Measurements from ENCODE around the gene CHST4.
"Not testable (repeated sequence)": the region's sequence is repeated elsewhere in the genome, so short reads cannot be mapped to it uniquely, and the experiment has no call there.

CHST4 gene

GRCh38 chr16:71562552-71562951 is 36.3 kb downstream of the CHST4 start:
- no peak overlapping the region for H3K27ac ChIP-seq (ENCODE audit: low read depth, low read length)
- peaks cover 6% of the 10 kb centered on the region for H3K4me1 ChIP-seq (ENCODE audit: control insufficient read depth, insufficient read depth, low read length)
- H3K9ac ChIP-seq (ENCODE audit: low read length) = no peak overlapping the region
- H3K27me3 ChIP-seq (ENCODE audit: control insufficient read depth, insufficient read depth, low read length) = no peaks in the 10 kb centered on the region
- no peaks in the 10 kb centered on the region for H3K36me3 ChIP-seq (ENCODE audit: control insufficient read depth, insufficient read depth, low read length)
- H3K4me3 ChIP-seq (ENCODE audit: low read length) = no peak overlapping the region

DNA sequence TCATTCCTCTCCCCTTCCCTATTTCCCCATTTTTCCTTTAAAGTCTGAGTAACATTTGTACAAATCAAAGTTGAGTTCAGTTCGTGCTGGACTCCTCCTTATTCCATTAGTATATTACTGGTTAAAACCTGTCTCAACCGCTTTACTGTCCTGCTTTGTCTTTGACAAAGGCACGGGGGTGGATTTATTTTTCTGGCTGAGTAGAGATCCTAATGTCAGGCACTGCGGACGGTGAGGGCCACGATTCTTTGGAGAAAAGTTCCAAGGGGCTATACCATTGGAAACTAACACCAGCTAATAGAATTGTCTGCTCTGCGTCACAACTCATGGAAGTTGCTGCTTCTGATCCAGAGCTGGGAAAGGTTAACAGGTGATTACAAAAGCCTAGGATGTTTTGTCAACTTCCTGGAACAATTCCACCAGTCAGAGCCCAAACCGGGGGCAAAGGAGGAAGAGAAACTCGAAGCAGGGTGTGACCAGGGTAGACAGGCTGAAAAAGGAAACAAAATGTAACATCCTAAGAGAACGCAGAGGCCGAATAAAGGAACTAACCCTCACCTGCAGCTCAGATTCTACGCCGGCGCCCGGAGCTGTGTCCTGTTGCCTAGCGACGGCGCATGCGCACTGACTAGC is 38.2 kb downstream of the CHST4 start:
- H3K27me3 ChIP-seq (ENCODE audit: control insufficient read depth, insufficient read depth, low read length) = no peaks in the 10 kb centered on the region
- H3K27ac ChIP-seq (ENCODE audit: low read depth, low read length) = peak overlapping the region; percentile 25
- H3K4me3 ChIP-seq (ENCODE audit: low read length) = peak overlapping the region; percentile 59
- H3K9ac ChIP-seq (ENCODE audit: low read length) = no peak overlapping the region
- peaks cover 6% of the 10 kb centered on the region for H3K4me1 ChIP-seq (ENCODE audit: control insufficient read depth, insufficient read depth, low read length)
- H3K36me3 ChIP-seq (ENCODE audit: control insufficient read depth, insufficient read depth, low read length) = no peaks in the 10 kb centered on the region

- Histone ChIP-seq H3K27ac (ENCODE audit: low read depth, low read length) (no peak overlapping the region), H3K9ac (ENCODE audit: low read length) (no peak overlapping the region), H3K4me3 (ENCODE audit: low read length) (peak overlapping the region; percentile 59)
Measured at GRCh38 chr16:71565812-71566700, 39.8 kb downstream of the CHST4 start.

GRCh38 chr16:71567931-71568330 is 41.7 kb downstream of the CHST4 start:
- H3K36me3 ChIP-seq (ENCODE audit: control insufficient read depth, insufficient read depth, low read length) = no peaks in the 10 kb centered on the region
- H3K27ac ChIP-seq (ENCODE audit: low read depth, low read length) = no peak overlapping the region
- H3K4me1 ChIP-seq (ENCODE audit: control insufficient read depth, insufficient read depth, low read length) = peaks cover 6% of the 10 kb centered on the region
- H3K4me3 ChIP-seq (ENCODE audit: low read length) = no peak overlapping the region
- no peaks in the 10 kb centered on the region for H3K27me3 ChIP-seq (ENCODE audit: control insufficient read depth, insufficient read depth, low read length)
- H3K9ac ChIP-seq (ENCODE audit: low read length) = no peak overlapping the region

More at GRCh38 chr16:71565812-71566700, 39.8 kb downstream of the CHST4 start:
- Histone ChIP-seq H3K27me3 (ENCODE audit: control insufficient read depth, insufficient read depth, low read length) (no peaks in the 10 kb centered on the region), H3K36me3 (ENCODE audit: control insufficient read depth, insufficient read depth, low read length) (no peaks in the 10 kb centered on the region), H3K4me1 (ENCODE audit: control insufficient read depth, insufficient read depth, low read length) (peaks cover 6% of the 10 kb centered on the region)

DNA sequence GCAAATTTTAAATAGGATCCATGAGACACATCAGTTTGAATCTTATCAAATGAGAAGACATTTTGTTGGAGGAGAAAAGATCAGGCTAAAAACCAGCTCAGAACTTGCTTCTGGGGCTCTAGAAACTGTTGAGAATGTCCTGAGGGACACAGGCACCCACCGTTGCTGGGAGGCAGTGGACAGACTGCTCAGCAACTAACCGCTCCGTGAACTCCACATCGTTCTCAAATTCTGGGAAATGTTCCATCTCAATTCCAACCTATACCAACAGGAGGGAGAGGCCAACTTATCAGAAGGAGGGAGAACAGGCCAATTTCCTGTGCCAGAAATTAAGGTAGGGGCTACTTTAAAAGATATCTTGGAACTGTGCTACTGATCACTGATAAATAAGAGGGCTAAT is 42.3 kb downstream of the CHST4 start:
- no peak overlapping the region for H3K4me3 ChIP-seq (ENCODE audit: low read length)
- no peaks in the 10 kb centered on the region for H3K27me3 ChIP-seq (ENCODE audit: control insufficient read depth, insufficient read depth, low read length)
- no peaks in the 10 kb centered on the region for H3K36me3 ChIP-seq (ENCODE audit: control insufficient read depth, insufficient read depth, low read length)
- no peak overlapping the region for H3K9ac ChIP-seq (ENCODE audit: low read length)
- no peak overlapping the region for H3K27ac ChIP-seq (ENCODE audit: low read depth, low read length)
- peaks cover 6% of the 10 kb centered on the region for H3K4me1 ChIP-seq (ENCODE audit: control insufficient read depth, insufficient read depth, low read length)

- no peaks in the 10 kb centered on the region for H3K4me1 ChIP-seq (ENCODE audit: control insufficient read depth, insufficient read depth, low read length)
- H3K36me3 ChIP-seq (ENCODE audit: control insufficient read depth, insufficient read depth, low read length) = no peaks in the 10 kb centered on the region
- no peak overlapping the region for H3K27ac ChIP-seq (ENCODE audit: low read depth, low read length)
- H3K27me3 ChIP-seq (ENCODE audit: control insufficient read depth, insufficient read depth, low read length) = no peaks in the 10 kb centered on the region
- no peak overlapping the region for H3K9ac ChIP-seq (ENCODE audit: low read length)
- H3K4me3 ChIP-seq (ENCODE audit: low read length) = no peak overlapping the region
Measured at GRCh38 chr16:71569621-71570020, 43.4 kb downstream of the CHST4 start.

GRCh38 chr16:71570144-71570543 is 43.9 kb downstream of the CHST4 start:
- Histone ChIP-seq H3K36me3 (ENCODE audit: control insufficient read depth, insufficient read depth, low read length) (no peaks in the 10 kb centered on the region), H3K9ac (ENCODE audit: low read length) (no peak overlapping the region)

DNA sequence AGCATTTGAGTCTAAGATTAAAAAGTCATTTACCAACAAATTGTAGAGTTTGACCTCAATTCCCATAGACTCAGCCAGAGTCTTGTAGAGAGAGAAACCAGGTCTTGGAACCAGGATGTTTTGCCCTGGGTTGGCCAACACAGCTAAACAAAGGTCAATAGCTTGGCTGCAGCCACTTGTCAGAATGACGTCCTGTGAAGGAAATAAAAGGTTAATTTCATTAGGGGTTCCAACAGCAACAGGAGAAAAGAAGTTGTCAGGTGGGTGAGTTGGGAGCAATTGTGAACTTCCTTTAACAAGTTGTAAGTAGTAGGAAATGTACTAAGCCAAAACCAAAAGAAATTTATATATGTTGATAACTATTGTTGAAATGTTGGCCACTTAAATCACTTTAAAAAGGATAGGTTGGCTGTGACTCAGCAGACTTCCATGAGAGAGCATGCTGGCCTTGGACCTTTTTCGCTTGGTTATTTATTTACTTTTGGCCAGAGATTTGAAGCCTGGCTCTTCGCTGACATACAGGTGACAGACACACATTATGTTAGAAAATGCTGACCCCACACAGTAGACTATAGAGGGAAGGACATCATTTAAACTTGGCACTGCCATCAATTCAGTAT is 46.4 kb downstream of the CHST4 start:
- Histone ChIP-seq H3K4me3 (ENCODE audit: low read length) (no peak overlapping the region), H3K36me3 (ENCODE audit: control insufficient read depth, insufficient read depth, low read length) (no peaks in the 10 kb centered on the region), H3K27ac (ENCODE audit: low read depth, low read length) (no peak overlapping the region), H3K4me1 (ENCODE audit: control insufficient read depth, insufficient read depth, low read length) (no peaks in the 10 kb centered on the region), H3K27me3 (ENCODE audit: control insufficient read depth, insufficient read depth, low read length) (no peaks in the 10 kb centered on the region), H3K9ac (ENCODE audit: low read length) (no peak overlapping the region)

More at GRCh38 chr16:71570144-71570543, 43.9 kb downstream of the CHST4 start:
- Histone ChIP-seq H3K4me1 (ENCODE audit: control insufficient read depth, insufficient read depth, low read length) (no peaks in the 10 kb centered on the region), H3K27me3 (ENCODE audit: control insufficient read depth, insufficient read depth, low read length) (no peaks in the 10 kb centered on the region), H3K27ac (ENCODE audit: low read depth, low read length) (no peak overlapping the region), H3K4me3 (ENCODE audit: low read length) (no peak overlapping the region)

DNA sequence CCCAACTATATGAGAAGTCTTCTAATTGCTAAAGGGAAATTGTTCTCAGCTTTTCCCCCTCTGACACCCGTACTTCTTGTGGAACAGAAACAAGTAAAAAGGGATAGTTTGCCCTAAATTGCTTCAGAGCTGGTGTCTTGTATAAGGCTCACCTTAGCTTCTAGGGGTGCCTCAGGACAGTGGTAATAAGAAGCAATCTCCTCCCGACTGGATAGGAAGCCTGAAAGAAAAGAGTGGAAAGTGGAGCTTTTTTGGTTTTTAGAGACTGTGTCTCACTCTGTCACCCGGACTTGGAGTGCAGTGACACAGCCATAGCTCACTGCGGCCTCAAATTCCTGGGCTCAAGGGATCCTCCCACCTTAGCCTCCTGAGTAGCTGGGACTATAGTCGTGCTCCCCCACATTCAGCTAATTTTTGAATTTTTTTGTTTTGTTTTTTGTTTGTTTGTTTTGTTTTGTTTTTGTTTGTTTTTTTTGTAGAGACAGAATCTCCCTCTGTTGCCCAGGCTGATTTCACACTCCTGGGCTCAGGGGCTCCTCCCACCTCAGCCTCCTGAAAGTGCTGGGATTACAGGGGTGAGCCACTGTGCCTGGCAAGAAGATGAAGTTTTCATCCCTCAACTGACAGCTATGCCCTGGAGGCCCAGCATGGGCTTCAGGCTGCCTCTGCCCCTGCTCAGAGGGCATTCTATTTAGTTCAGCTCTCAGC is 47.3 kb downstream of the CHST4 start:
- Histone ChIP-seq H3K27me3 (ENCODE audit: control insufficient read depth, insufficient read depth, low read length) (no peaks in the 10 kb centered on the region), H3K27ac (ENCODE audit: low read depth, low read length) (no peak overlapping the region), H3K36me3 (ENCODE audit: control insufficient read depth, insufficient read depth, low read length) (no peaks in the 10 kb centered on the region), H3K4me3 (ENCODE audit: low read length) (no peak overlapping the region), H3K4me1 (ENCODE audit: control insufficient read depth, insufficient read depth, low read length) (no peaks in the 10 kb centered on the region), H3K9ac (ENCODE audit: low read length) (no peak overlapping the region)

- Histone ChIP-seq H3K4me3 (ENCODE audit: low read length) (no peak overlapping the region), H3K36me3 (ENCODE audit: control insufficient read depth, insufficient read depth, low read length) (no peaks in the 10 kb centered on the region)
Measured at GRCh38 chr16:71574702-71575101, 48.5 kb downstream of the CHST4 start.

GRCh38 chr16:71576971-71577370 is 50.7 kb downstream of the CHST4 start, which contains the start of gene TAT:
TAT (minus strand) TSS chr16:71577092; CDS start chr16:71576415, 677 bp downstream.
- H3K4me3 ChIP-seq (ENCODE audit: low read length) = no peak within 1 kb of the TSS
- H3K36me3 ChIP-seq (ENCODE audit: control insufficient read depth, insufficient read depth, low read length) = no peaks in the 10 kb centered on the region
- no peak within 1 kb of the TSS for H3K27ac ChIP-seq (ENCODE audit: low read depth, low read length)

More at GRCh38 chr16:71574702-71575101, 48.5 kb downstream of the CHST4 start:
- no peaks in the 10 kb centered on the region for H3K4me1 ChIP-seq (ENCODE audit: control insufficient read depth, insufficient read depth, low read length)
- no peaks in the 10 kb centered on the region for H3K27me3 ChIP-seq (ENCODE audit: control insufficient read depth, insufficient read depth, low read length)
- H3K9ac ChIP-seq (ENCODE audit: low read length) = no peak overlapping the region
- H3K27ac ChIP-seq (ENCODE audit: low read depth, low read length) = no peak overlapping the region

GRCh38 chr16:71582553-71582848 is 56.3 kb downstream of the CHST4 start:
- H3K4me3 ChIP-seq (ENCODE audit: low read length); H3K27ac ChIP-seq (ENCODE audit: low read depth, low read length); H3K4me1 ChIP-seq (ENCODE audit: control insufficient read depth, insufficient read depth, low read length): not testable (repeated sequence)

More at GRCh38 chr16:71576971-71577370, 50.7 kb downstream of the CHST4 start, which contains the start of gene TAT:
- H3K27me3 ChIP-seq (ENCODE audit: control insufficient read depth, insufficient read depth, low read length) = no peaks in the 10 kb centered on the region
- H3K4me1 ChIP-seq (ENCODE audit: control insufficient read depth, insufficient read depth, low read length) = no peaks in the 10 kb centered on the region
- H3K9ac ChIP-seq (ENCODE audit: low read length) = no peak within 1 kb of the TSS

More at GRCh38 chr16:71582553-71582848, 56.3 kb downstream of the CHST4 start:
- not testable (repeated sequence) for H3K27me3 ChIP-seq (ENCODE audit: control insufficient read depth, insufficient read depth, low read length); H3K9ac ChIP-seq (ENCODE audit: low read length); H3K36me3 ChIP-seq (ENCODE audit: control insufficient read depth, insufficient read depth, low read length)
